ENCODE data around the gene SFXN3.

- TF ChIP-seq CTCF (IDR thresholded peaks at IDR 0.05; ENCODE audit: borderline replicate concordance, extremely low read depth, low read length, poor library complexity, severe bottlenecking): no peak
- no peak for TF ChIP-seq EZH2 (IDR thresholded peaks at IDR 0.05; ENCODE audit: borderline replicate concordance, low read depth, low read length, severe bottlenecking)
Measured at GRCh38 chr10:101044117-101044516, 13.1 kb downstream of the SFXN3 start.

Measured in DND-41 (cell line).